NCI-H1092 treated with DMSO at 0.1 percent for 48 hours (cell line): ENCODE measurements around the gene POLR3H.

Source experiments
- DNase-seq: peaks from one replicate; lab custom pipeline; 2025; lab: John Stamatoyannopoulos, UW

The POLR3H gene

GRCh38 chr22:41481925-41482318, 62.3 kb downstream of the POLR3H start:
- DNase-seq, result no peak

- no peak for DNase-seq
These were observed 63.0 kb downstream of the POLR3H start for GRCh38 chr22:41481131-41481830.

- no peak for DNase-seq
These were observed 63.9 kb downstream of the POLR3H start for GRCh38 chr22:41480397-41480735.

- DNase-seq, result no peak
These were observed 64.4 kb downstream of the POLR3H start for GRCh38 chr22:41479671-41480396.

GRCh38 chr22:41478891-41479521, 65.3 kb downstream of the POLR3H start:
- DNase-seq, result no peak

GRCh38 chr22:41478473-41478872, 65.8 kb downstream of the POLR3H start:
- DNase-seq, result no peak
